Right lung (tissue), 5 donors: ENCODE measurements around the gene CSNK2A3. TPM values are rescaled to one million over a fixed set of nuclear protein-coding genes. Genes with fewer than 3 reads are reported as not detected.

Experiments
- DNase-seq, 2 donors: peaks; one replicate each; pipeline ENCODE4 v3.0.0-alpha.2; 2013
- polyA plus RNA-seq, 5 donors: library from polyadenylated mRNA; unstranded; fragments of 120-200 nt; gene quantifications; one replicate each; pipeline versions ENCODE4 v1.2.1 to v1.2.3, GENCODE V29; 2013; ENCODE audit warnings: inconsistent platforms in 1 of 5, low replicate concordance in 1 of 5; ENCODE audit not compliant: insufficient read length in 5 of 5, insufficient read depth in 1 of 5

CSNK2A3 gene
- polyA plus RNA-seq, 5 donors, result 1.0 to 2.2 (median 1.9) TPM

- DNase-seq, result no peak
These were observed 14.7 kb downstream of the CSNK2A3 start for GRCh38 chr11:11338304-11338703.

GRCh38 chr11:11336664-11337063 is 16.4 kb downstream of the CSNK2A3 start:
- DNase-seq, result no peak

GRCh38 chr11:11335043-11335442 is 18.0 kb downstream of the CSNK2A3 start:
- no peak for DNase-seq

- DNase-seq, result no peak
These were observed 18.4 kb downstream of the CSNK2A3 start for GRCh38 chr11:11334607-11335006.

GRCh38 chr11:11332141-11332710 is 20.8 kb downstream of the CSNK2A3 start:
- DNase-seq, result no peak

- DNase-seq, result no peak
These were observed 23.8 kb downstream of the CSNK2A3 start for GRCh38 chr11:11329062-11329806.

- no peak for DNase-seq
These were observed 29.0 kb downstream of the CSNK2A3 start for GRCh38 chr11:11324090-11324489.

- no peak for DNase-seq
These were observed 30.9 kb downstream of the CSNK2A3 start for GRCh38 chr11:11322101-11322500.

GRCh38 chr11:11320825-11321224 is 32.2 kb downstream of the CSNK2A3 start:
- peak; percentile 28 to 60 for DNase-seq

- DNase-seq, result no peak
These were observed 34.1 kb downstream of the CSNK2A3 start for GRCh38 chr11:11318961-11319360.

- DNase-seq, result no peak
These were observed 34.6 kb downstream of the CSNK2A3 start for GRCh38 chr11:11318461-11318860.

- DNase-seq, result no peak
These were observed 36.3 kb downstream of the CSNK2A3 start for GRCh38 chr11:11316651-11317230.

GRCh38 chr11:11313902-11314692 is 39.0 kb downstream of the CSNK2A3 start:
- DNase-seq, result no peak

- no peak for DNase-seq
These were observed 39.6 kb downstream of the CSNK2A3 start for GRCh38 chr11:11313426-11313825.

GRCh38 chr11:11312738-11313137 is 40.3 kb downstream of the CSNK2A3 start:
- no peak for DNase-seq

- DNase-seq, result no peak
These were observed 41.9 kb downstream of the CSNK2A3 start for GRCh38 chr11:11311169-11311568.

GRCh38 chr11:11309906-11310305 is 43.1 kb downstream of the CSNK2A3 start:
- no peak for DNase-seq

GRCh38 chr11:11308249-11308648 is 44.8 kb downstream of the CSNK2A3 start:
- DNase-seq, result no peak

GRCh38 chr11:11306855-11307254 is 46.2 kb downstream of the CSNK2A3 start:
- no peak for DNase-seq

- no peak for DNase-seq
These were observed 48.5 kb downstream of the CSNK2A3 start for GRCh38 chr11:11304550-11304949.

GRCh38 chr11:11302565-11302964 is 50.5 kb downstream of the CSNK2A3 start:
- DNase-seq, result no peak
